ENCODE results near the gene AFAP1. TPM values are rescaled to one million over a fixed set of nuclear protein-coding genes. Genes with fewer than 3 reads are reported as not detected.

The AFAP1 gene
- total RNA-seq, 1 donor from 2014 or later = 84.9 TPM

DNA sequence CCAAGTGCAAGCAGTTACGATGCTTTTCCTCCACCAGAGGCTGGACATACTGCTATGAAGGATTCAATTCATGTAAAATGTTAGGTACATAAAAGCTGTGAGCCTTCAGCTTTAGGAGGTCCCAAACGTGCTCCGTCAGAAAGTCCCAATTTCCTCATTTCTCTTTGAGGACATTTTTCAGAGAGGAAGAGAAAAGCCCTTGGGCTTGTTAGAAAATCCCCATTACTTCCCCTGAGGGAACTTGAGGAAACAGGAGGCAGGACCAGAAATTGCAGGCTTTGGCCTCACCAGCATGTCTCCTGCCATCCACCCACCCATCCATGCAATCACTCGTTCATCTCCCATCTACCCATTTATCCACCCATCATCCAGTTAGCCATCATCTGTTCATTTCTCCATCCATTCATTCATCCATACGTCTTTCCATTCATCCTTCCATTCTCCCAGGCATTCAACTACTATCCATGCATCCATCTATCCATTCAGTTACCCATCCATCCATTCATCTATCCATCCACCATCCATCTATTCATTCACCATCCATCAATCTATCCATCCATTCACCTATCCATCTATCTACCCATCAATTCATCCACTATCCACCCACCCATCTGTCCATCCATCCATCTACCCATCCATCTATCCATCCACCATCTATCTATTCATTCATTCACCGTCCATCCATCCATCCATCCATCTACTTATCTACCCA, 223.5 kb downstream of the AFAP1 start:
- Histone ChIP-seq H3K4me3 (no peak overlapping the region), H3K36me3 (no peaks in the 10 kb centered on the region), H3K27ac (no peak overlapping the region), H3K4me1 (no peaks in the 10 kb centered on the region), H3K27me3 (no peaks in the 10 kb centered on the region), H3K9me3 (no peaks in the 10 kb centered on the region)
- intact Hi-C loops (cut with DNase I) = no loop called here
- DNase-seq (ENCODE audit: low spot score in 2 of 2) = no peak
- TF ChIP-seq, protein P1, sequence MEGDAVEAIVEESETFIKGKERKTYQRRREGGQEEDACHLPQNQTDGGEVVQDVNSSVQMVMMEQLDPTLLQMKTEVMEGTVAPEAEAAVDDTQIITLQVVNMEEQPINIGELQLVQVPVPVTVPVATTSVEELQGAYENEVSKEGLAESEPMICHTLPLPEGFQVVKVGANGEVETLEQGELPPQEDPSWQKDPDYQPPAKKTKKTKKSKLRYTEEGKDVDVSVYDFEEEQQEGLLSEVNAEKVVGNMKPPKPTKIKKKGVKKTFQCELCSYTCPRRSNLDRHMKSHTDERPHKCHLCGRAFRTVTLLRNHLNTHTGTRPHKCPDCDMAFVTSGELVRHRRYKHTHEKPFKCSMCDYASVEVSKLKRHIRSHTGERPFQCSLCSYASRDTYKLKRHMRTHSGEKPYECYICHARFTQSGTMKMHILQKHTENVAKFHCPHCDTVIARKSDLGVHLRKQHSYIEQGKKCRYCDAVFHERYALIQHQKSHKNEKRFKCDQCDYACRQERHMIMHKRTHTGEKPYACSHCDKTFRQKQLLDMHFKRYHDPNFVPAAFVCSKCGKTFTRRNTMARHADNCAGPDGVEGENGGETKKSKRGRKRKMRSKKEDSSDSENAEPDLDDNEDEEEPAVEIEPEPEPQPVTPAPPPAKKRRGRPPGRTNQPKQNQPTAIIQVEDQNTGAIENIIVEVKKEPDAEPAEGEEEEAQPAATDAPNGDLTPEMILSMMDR (IDR thresholded peaks at IDR 0.05) = no peak

DNA sequence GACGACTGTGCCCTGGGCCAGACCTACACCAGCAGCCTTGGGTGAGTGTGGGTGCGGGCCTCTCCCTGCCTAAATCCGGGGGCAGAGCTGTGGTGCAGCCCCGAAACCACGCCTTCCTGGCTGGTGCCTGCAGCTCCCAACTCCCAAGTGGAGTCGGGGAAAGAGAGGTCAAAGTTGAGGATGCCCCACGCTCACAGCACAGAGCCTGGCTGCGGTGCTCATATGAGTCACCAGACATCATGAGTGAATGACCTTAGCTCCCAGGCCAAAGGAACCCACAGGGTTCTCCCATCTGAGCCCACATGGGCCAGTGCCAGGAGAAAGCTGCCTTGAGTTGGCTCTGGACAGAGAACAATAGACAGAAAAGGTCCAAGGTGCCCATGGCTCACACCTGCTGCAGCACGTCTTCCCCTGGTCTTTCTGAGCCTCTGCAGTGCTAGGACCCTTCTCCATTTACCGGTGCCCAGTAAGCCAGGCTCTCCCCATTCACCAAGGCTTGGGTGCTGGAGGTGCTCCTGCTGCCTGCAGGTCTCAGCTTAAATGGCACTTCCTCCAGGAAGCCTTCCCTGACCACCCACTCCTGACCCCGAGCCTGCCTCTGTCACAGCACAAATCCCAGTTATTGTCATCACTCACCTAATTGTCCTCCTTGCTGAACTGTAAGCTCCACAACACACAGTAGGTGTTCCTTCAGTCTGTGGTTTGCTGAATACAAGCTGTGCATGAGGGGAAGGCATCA, 224.2 kb downstream of the AFAP1 start:
- Histone ChIP-seq H3K9me3 (no peaks in the 10 kb centered on the region), H3K36me3 (no peaks in the 10 kb centered on the region), H3K4me1 (no peaks in the 10 kb centered on the region), H3K4me3 (no peak overlapping the region), H3K27ac (no peak overlapping the region), H3K27me3 (no peaks in the 10 kb centered on the region)
- TF ChIP-seq, protein P1 (IDR thresholded peaks at IDR 0.05) = no peak
- DNase-seq (ENCODE audit: low spot score in 2 of 2) = no peak
- intact Hi-C loops (cut with DNase I) = no loop called here

DNA sequence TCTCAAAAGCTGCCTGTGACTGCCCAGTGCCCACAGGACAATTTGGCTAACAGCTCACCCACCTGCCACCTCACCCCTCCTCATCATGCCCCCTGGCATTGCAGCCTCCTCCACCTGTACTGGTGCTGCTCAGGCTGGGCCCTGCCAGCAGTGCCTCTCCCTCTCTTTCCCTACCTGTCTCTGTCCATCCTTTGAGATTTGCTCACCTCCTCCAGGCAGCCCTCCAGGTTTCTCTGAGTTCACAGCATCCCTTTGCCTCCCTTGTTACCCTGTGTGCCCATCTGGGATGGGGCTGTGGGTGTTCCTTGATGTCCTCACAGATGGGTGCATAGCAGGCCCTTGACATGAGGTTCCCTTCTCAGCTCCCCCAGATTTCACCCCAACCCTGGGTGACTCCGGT, 224.9 kb downstream of the AFAP1 start:
- intact Hi-C loops (cut with DNase I) = no loop called here
- no peak overlapping the region for H3K4me3 ChIP-seq
- H3K4me1 ChIP-seq = no peaks in the 10 kb centered on the region
- H3K27ac ChIP-seq = no peak overlapping the region
- no peak for DNase-seq (ENCODE audit: low spot score in 2 of 2)
- no peaks in the 10 kb centered on the region for H3K36me3 ChIP-seq
- H3K9me3 ChIP-seq = no peaks in the 10 kb centered on the region
- TF ChIP-seq, protein P1 (IDR thresholded peaks at IDR 0.05) = no peak
- H3K27me3 ChIP-seq = no peaks in the 10 kb centered on the region

DNA sequence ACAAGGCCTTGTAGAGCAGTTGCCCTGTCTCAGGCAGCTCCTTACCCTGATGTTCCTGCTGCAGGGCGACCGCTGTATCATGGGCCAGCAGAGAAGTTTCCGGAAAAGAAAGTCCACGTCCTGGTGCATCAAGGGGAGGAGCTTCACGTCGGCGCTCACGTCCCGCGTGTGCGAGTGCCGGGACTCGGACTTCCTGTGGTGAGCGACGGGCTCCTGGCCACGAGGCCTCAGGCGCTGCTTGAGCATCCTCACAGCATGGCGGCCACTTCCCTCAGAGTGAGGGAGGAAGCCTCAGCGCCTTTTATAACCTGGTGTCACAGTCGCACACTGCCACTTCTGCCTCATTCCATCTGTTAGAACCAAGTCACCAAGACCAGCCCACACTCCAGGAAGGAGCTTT, 225.5 kb downstream of the AFAP1 start:
- TF ChIP-seq, protein P1 (IDR thresholded peaks at IDR 0.05) = no peak
- no peaks in the 10 kb centered on the region for H3K9me3 ChIP-seq
- no peaks in the 10 kb centered on the region for H3K36me3 ChIP-seq
- H3K27ac ChIP-seq = no peak overlapping the region
- no peaks in the 10 kb centered on the region for H3K4me1 ChIP-seq
- no peak overlapping the region for H3K4me3 ChIP-seq
- no peak for DNase-seq (ENCODE audit: low spot score in 2 of 2)
- H3K27me3 ChIP-seq = no peaks in the 10 kb centered on the region
- intact Hi-C loops (cut with DNase I) = no loop called here

DNA sequence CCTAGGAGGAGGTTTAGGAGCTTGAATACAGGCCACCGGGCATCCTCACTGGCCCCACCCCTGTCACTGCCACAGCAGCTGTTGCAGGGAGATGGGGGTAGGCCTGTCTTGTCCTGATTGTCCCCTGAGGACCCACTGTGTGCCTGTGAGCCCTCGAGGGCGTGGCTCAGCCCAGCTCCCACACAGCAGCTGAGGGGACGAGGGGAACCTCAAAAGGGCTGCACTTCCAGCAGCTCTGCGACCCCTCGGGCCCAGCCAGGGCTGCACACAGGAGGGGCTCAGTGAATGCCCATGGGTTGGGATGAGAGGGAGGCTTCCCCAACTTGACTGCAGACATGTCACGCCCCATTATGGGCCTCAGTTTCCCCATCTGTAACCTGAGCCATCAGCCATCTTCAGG, 225.9 kb downstream of the AFAP1 start:
- Histone ChIP-seq H3K9me3 (no peaks in the 10 kb centered on the region), H3K4me1 (no peaks in the 10 kb centered on the region), H3K4me3 (no peak overlapping the region), H3K27me3 (no peaks in the 10 kb centered on the region), H3K27ac (no peak overlapping the region), H3K36me3 (no peaks in the 10 kb centered on the region)
- TF ChIP-seq, protein P1 (IDR thresholded peaks at IDR 0.05) = no peak
- intact Hi-C loops (cut with DNase I) = no loop called here
- DNase-seq (ENCODE audit: low spot score in 2 of 2) = no peak
